ENCODE data around the gene IGFBP2.
A peak's percentile ranks its signal among the peaks of the same experiment; 100 is the strongest.

IGFBP2 gene

DNA sequence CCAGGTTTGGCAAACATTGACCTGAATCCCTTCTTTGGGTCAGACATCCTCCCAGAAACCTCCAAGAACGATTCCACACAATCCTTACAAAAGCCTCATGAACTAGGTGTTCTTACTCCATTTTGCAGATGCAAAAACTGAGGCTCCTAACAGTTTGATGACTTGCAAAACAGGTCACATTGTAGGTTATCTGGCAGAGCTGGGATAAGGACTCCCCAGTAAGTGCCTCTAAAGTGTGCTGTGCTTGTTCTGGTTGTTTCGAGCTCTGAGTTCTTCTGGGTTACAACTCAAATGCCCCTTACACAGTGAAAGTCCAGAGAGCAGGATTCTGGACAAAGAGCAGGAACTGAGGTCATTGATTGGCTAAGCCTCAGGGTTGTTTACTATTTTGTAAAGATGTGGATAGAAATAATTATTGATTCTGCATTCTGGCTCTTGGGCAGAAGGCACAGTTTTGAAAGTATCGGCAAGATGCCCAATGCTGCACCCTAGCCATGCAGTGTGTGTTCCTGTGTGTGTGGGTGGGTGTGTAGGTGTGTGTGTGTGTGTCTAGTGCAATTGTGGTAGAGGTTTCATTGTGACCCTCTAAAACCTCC is 17.0 kb upstream of the IGFBP2 start:
- no peak for DNase-seq

DNA sequence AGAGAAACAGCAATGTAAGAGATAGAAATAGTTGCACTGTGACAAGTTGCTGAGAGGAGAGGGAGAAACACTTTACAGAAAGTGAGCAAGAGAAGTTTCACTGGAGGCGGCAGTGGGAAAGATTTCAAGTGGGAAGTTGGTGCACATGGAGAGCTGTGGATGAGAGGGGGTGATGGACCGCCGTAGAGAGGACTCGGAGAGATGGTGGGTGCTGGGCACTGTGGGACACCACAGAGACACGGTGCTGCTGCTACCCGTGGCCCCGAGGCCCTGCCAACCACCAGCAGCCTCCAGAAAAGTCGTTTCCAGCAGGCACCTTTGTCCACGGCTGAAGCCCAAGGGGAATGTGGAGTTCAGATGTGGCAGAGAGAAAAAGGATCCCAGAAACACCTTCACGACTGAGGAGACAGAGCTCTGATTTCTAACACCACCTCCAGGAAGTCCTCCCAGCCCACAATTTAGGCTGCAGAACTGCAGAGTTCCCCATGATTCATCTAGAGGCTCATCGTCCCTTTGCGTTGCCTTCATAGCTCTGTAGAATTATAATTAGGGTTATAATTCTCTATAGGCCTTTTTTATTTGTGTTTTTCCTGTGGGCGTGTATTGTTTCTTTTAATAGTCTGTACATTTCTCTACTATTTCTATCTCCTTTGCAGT is 15.9 kb upstream of the IGFBP2 start:
- DNase-seq: no peak

DNA sequence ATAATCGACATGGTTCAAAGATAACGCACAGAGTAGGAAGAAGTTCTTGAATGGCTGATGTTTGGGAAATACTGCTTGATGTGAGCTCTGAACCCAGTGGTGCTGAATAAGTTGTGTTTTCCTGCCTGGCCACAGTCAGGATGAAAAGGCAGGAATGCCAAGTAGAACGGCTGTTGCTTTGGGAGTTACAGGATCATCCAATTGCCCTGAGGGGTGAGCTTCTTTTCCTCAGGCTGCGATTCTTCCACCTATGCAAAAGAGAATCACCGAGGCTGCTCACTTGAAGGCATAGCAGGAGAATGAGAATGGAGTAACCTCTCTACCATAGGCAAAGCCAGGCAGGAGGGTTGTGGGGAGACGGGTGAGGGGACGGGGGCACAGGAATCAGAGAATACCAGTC is 14.4 kb upstream of the IGFBP2 start:
- DNase-seq: no peak

DNA sequence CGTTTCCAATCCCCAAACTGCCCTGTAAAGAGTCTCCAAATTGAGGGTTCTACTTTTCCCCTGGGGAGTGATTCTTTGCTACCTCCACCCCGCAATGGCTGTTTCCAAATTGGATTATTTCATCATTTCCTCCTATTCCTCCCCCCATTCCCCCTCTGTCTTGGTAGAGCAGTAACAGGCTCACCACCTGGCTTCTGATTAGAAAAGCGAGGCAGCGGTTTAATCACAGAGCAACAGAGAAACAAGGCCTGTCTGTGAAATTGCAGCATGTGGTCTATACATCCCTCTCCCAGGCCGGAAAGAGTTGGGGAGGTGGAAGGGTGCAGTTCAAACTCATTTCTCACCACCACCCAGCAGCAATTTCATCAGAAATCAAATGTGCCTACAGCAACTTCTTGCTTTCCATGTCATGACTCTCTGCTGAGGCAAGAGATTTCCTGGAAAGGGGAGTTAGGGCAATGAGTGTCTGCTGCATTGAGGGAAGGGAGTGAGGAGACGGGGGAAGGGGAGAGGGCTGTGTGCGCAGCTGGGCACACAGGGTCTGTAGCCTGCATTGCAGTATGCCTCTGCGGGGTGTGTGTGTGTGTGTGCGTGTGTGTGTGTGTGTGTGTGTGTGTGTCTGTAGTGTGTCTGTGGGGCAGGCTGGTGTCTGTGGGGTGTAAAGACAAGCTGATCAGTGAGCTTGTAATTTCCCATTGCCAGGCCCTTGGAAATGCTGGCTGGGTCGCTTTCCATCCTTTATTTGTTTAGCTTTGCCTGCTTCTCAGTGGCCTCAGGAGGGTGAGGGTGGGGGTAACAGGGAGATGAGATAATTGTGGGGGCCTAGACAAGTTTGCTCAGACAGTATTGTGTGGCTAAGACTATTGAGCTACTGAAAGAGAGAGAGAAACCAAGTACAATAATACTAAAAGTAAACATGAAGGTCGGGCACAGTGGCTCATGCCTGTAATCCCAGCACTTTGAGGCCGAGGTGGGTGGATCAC is 13.5 kb upstream of the IGFBP2 start:
- peak; percentile 80 for DNase-seq

DNA sequence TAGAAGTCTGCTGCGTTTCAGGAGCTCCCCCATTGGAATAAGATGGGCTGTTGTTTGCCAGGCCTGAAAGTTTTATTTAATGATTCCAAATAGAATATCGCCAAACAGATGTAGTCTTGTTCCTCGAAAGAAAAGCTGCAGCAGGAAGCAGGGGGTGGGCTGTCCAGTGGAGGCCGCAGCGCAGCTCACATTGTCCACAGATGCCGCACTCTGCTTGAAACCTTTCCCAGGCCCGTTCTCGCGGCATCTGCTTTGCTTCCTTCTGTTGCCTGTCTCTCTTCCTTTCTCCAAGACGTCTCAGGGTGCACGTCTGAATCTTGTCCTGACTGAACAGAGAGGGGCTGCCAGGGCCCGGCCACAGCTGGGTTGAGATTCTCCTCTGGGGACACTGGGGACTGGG is 12.4 kb upstream of the IGFBP2 start:
- DNase-seq: peak; percentile 64

DNA sequence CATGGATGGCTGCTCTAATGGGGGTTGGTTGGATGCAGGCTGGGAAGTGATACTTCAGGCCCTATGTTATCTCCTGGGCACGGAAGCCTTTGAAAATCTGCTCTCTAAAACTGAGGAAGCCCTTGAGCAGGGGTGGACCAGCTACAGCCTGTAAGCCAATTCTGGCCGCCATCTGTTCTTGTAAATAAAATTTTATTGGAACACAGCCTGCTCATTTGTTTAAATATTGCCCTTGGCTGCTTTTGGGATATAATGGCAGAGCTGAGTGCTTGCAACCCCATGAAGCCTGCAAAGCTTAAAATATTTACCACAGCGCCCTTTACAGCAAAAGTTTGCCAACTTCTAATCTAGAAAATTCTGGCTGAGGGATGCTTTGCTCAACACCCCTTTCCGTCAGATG is 11.9 kb upstream of the IGFBP2 start:
- no peak for DNase-seq

DNA sequence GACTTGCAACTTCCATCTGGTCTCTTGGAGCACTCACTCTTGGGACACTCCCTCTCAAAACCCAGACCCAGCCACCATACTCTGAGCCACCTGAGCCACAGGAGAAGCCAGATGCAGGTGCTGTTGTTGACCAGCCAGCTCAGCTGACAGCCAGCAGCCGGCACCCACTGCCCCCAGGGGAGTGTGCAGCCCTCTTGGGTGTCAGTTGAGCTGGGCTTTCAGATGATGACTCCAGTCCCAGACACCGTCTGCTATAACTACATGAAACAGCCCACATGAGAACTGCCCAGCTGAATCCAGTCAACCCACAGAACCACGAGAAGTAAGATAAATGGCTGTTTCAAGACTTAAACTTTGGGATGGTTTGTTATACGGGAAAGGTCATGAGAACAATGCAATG is 10.7 kb upstream of the IGFBP2 start:
- DNase-seq: no peak

DNA sequence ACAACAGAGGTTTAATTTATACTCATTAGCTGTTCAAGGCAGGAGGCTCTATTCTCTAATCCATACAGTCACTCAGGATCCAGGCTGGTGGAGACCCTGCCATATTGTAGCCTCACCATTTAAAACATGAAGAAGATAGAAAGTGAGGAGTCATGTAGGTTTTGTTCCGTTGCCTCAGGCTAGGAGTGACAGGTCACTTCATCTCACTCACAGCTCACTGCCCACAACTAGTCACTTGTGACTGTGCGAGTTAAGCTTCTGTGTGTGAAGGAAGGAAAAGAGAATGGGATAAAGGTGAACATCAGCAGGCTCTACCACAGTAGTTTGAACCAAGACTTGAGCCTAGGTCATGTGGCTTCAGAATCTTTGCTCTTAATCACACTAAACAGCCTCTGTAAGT is 9.0 kb upstream of the IGFBP2 start:
- DNase-seq: no peak

DNA sequence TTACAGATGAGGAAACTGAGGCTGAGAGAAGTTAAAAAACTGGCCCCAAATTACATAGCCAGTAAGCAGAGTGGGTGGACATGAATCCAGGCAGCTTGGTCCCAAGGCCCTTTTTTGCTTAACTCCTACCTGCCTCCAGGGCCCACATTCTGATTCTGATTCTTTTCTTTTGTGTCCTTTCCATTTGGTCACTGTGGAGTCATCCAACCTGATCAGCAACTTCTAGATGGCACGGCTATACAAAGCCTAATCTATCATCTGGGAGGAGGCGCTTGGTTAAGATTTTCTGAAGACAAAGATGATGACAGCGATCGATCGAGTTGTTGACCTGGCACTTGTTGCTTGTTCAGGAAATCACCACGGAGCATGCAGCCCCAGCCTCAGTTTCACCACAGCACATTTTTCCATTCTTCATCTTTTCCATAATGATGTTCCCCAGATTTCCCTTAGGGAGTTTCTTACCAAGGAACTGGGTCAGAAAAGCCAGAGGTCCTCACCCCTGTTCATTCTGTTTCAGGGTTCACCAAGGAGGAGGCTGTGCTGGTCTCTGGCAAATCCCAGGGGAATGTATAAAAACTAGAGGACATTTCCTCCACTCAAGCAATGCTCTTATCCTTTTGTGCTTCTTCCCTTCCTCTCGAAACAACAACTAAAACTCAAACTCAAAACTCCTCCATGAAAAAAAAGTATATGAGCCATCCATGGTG is 6.9 kb upstream of the IGFBP2 start:
- no peak for DNase-seq

DNA sequence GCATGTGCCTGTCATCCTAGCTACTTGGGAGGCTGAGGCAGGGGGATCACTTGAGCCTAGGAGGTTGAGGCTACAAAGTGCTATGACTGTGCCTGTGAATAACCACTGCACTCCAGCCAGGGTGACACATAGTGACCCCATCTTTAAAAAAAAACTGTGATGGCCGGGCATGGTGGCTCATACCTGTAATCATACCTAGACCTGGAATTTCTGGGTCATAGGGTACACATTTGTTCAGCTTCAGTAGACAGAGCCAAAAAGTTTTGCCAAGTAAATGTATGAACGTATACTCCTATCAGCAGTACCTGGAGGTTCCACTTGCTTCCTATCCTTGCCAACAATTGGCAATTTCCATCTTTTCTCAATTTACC is 6.4 kb upstream of the IGFBP2 start:
- DNase-seq: no peak

DNA sequence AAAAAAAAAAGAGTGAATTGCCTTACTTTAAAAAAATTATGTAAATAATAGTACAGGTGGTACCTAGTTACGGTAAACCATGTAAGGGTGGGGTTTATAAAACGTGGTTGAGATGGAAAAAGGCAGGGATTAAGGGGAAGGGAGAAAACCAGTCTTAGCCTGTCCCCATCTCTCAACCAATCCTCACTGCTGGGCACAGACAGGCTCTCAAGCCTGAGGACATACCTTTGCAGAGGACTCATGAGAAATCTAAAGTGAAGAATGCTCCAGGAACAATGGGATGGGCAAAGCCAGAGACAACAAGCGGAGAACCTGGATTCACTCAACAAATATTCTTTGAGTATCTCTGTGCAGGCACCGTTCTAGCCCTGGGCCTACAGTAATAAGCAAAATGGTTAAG is 3.4 kb upstream of the IGFBP2 start:
- DNase-seq: no peak

DNA sequence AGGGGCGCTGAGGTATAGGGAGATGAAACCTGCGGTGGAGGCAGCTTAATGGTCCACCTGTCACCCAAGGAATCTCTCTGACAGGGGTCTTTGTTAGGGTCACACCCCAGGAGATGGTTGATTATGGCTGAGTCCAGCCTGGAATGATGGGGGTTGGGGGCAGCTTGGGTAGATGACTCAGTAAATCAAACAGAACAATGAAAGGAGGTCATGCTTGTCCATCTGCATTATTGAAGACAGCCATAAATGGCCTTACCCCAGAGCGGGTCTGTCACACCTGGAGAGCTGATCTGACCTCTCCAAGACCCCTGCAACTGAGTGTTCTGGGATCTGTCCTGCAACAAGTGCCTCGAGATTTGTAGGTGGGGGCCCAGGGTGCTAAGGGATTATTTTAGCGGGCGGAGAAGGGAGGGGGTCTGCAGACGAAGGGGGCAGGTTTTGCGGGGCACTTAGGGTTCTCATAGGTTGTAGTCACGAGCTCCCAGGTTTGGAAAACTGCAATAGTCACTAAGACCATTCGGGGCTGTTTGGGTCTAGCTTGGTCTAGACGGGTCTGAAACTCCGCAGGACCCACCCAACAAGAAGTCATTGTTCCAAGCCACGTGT is 771 bp upstream of the IGFBP2 start:
- no peak for DNase-seq

DNA sequence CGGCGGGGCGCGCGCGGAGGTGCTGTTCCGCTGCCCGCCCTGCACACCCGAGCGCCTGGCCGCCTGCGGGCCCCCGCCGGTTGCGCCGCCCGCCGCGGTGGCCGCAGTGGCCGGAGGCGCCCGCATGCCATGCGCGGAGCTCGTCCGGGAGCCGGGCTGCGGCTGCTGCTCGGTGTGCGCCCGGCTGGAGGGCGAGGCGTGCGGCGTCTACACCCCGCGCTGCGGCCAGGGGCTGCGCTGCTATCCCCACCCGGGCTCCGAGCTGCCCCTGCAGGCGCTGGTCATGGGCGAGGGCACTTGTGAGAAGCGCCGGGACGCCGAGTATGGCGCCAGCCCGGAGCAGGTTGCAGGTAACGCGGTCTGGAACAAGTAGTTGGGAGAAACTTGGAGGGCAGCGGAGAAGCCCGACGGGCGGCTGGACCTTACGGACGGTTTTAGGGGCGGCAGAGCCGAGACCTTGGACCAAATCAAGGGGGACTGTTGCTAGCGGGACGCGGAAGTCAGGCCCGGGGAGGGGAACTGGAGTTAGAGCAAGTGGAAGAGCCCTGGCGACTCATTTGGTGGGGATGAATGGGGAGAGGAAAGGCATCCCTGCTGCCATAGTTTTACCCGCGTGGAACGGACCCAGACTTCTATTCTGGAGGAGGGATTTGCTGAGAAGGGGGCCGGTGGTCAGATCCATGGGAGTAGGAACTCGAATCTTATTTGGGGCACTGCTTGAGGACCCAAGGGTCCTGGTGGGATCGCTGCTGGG is 573 bp downstream of the IGFBP2 start:
- no peak for DNase-seq

DNA sequence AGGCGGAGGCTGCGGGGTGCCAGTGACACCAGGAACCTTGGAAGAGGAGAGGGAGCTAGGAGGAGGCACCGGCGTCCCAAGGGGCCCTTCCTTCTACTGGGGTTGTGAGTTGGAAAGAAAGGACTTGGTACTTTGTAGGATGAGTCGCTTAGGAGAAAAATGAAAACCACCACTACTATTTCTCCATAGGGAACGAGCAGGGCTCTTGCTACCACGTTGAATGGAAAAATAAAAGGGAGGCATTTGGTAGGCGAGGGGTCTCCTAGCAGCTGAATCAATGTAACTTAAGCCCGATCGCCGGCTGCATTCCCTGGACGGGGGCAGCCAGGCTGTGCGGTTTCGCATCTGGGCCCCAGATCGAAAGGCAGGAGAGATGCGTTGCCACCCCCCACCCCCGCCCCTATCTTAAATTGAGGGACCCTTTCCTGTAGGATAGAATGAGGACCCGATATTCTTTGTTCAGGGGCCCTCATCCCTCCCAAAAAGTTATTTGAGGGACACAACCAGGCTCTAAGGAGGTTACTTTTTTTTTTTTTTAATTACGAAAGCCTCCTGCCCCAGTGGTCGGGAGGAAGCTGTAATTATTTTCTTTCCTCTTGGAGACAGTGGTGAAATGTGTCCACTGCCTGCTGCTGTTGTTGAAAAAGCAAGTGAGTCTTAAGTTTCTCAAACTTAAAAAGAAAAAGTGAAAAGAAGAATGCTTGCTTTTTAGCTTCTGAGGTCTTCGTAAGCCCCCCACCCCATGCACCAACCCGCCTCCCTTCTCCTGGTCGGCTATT is 1.3 kb downstream of the IGFBP2 start:
- no peak for DNase-seq

DNA sequence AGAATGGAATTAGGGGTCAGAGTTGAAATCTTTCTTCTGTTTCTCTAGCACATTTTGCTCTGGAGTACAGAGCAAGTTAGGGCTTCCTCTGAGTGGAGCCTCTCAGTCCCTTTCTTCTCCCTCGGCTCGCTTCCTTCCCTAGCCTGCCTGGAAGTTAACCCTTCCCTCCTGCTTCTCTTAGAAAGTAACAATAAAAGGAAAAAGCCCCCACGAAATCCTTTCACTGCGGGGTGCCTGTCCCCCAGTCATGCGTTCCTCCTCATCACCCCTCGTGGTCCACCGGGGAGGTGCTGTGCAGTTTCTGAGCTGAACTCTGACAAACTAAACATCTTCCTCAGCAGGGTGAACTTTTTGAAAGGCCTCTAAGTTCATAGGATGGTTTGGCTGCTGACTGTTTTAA is 2.0 kb downstream of the IGFBP2 start:
- DNase-seq: no peak

DNA sequence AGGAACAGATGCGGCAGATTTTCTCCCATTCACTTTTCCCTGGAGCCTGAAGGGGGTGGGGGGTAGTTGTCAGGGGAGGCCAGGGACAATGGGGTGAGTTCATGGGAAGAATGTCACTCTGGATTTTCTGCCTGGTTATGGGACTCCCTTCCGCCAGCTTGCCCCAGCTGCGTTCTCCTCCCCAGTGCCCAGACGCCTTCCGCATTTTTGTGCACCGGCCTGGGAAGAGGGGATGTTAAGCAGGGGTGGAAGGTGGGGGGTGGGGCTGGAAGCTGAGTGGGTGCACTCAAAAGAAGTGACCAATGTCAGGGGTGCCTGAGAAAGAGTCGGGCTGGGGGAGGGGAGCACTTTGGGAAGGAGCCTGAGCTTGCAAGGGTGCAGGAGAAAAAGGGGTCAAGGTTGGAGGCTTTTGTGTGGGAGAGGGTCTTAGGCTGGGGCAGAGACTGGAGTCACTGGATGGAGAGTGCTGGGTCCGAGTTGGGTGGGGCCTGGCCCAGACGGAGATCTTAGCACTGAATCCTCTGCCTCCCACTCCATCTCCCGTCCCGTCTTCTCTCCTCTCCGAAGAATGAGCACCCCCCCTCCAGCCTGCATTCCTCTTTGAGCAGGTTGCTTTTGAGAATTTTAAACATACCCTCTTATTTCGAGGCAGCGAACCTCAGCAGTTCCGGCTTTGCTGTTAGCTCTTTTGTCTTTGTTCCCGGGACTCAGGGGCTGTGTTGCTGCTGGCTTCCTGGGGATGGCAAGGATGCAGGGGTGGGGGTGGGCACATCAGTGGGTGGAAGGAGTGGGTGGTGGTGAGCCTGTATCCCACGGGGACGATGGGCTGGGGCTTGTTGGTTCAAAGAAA is 2.7 kb downstream of the IGFBP2 start:
- DNase-seq: no peak

DNA sequence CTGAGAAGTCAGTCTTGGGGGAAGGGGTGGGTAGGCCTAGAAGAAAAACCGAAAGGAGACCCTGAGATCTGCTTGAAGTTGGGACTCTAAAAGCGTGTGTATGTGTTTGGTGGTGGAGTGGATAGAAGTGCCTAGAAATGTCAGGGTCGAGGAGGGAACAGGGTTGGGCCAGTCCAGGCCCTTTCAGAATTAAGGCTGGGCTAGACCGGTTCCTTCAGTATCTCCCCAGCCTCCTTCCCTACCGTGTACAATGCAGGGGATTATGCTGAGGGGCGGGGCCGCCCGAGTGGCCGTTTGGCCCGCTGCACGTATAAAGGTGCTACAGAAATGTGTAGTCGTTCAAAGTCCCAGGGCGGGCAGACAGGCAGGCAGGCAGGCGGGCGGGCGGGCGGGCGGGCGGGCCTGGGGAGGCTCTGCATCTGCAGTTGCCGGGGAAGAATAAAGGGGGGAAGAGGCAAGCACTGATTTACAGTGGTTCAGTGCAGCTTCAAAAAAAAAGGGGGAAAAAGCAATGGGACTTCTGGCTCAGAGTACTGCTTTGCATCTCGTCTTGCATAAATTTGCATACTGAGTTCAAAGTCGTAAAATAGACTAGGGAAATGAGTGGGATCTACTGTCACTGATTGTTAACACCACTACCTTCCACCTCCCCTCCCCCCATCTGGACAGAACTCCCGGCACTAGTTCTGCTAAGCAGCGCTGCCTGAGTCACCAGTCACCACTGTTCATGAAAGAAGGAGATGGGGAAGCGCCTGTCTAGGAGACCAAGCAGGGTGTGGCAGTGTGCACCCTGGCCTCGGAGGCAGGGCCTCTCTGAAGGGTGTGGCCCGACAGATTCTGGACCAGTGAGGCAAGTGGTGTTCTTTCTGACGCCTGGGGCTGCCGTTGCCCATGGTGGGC is 3.6 kb downstream of the IGFBP2 start:
- DNase-seq: peak; percentile 55

DNA sequence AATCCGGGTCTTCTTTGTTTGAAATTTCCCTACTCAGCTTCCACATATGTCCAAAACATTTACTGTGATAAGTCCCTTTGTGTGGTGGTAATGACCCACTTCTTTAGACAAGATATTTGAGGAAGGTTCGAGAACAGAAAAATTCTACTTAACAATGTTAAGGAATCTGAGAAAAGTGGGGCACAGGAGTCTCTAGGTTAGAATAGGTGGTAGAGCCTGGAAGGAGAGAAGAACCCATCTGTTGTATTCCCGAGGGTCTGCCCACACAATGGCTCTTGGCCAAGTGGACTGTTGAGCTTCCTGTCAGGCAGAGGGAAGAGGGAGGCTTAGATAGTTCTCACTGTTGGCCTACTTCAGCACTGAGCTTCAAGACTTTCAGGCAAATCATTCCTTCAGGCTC is 4.3 kb downstream of the IGFBP2 start:
- DNase-seq: no peak

Measured in fibroblast of skin of abdomen (primary cell).